NCI-H510A (cell line): ENCODE results near the gene WDFY3.
"Not testable (repeated sequence)": the region's sequence is repeated elsewhere in the genome, so short reads cannot be mapped to it uniquely, and the experiment has no call there.

Experiments used
- DNase-seq: peaks from one replicate; lab custom pipeline; 2025; lab: John Stamatoyannopoulos, UW

WDFY3 gene

GRCh38 chr4:84856468-84857049, 109.9 kb downstream of the WDFY3 start:
- no peak for DNase-seq

- DNase-seq = no peak
These were observed 110.7 kb downstream of the WDFY3 start for GRCh38 chr4:84855774-84856173.

GRCh38 chr4:84852081-84852480, 114.4 kb downstream of the WDFY3 start:
- DNase-seq = peak; percentile 35

- DNase-seq = no peak
These were observed 117.3 kb downstream of the WDFY3 start for GRCh38 chr4:84849051-84849640.

- no peak for DNase-seq
These were observed 118.1 kb downstream of the WDFY3 start for GRCh38 chr4:84848432-84848831.

- DNase-seq = no peak
These were observed 118.5 kb downstream of the WDFY3 start for GRCh38 chr4:84847978-84848377.

GRCh38 chr4:84846985-84847384, 119.5 kb downstream of the WDFY3 start:
- no peak for DNase-seq

- DNase-seq = no peak
These were observed 125.1 kb downstream of the WDFY3 start for GRCh38 chr4:84841435-84841834.

GRCh38 chr4:84837751-84838150, 128.7 kb downstream of the WDFY3 start:
- DNase-seq = no peak

GRCh38 chr4:84829633-84830032, 136.9 kb downstream of the WDFY3 start:
- not testable (repeated sequence) for DNase-seq

- no peak for DNase-seq
These were observed 139.8 kb downstream of the WDFY3 start for GRCh38 chr4:84826681-84827080.

GRCh38 chr4:84825701-84826341, 140.7 kb downstream of the WDFY3 start:
- no peak for DNase-seq

- DNase-seq = no peak
These were observed 145.4 kb downstream of the WDFY3 start for GRCh38 chr4:84821064-84821463.

- no peak for DNase-seq
These were observed 152.3 kb downstream of the WDFY3 start for GRCh38 chr4:84814094-84814750.

- no peak for DNase-seq
These were observed 156.5 kb downstream of the WDFY3 start for GRCh38 chr4:84809946-84810345.

- no peak for DNase-seq
These were observed 158.2 kb downstream of the WDFY3 start for GRCh38 chr4:84808332-84808731.

- not testable (repeated sequence) for DNase-seq
These were observed 159.9 kb downstream of the WDFY3 start for GRCh38 chr4:84806541-84806940.

- no peak for DNase-seq
These were observed 162.4 kb downstream of the WDFY3 start for GRCh38 chr4:84804136-84804535.

GRCh38 chr4:84803720-84804119, 162.8 kb downstream of the WDFY3 start:
- DNase-seq = no peak

GRCh38 chr4:84803116-84803515, 163.4 kb downstream of the WDFY3 start:
- no peak for DNase-seq

- no peak for DNase-seq
These were observed 166.2 kb downstream of the WDFY3 start for GRCh38 chr4:84800256-84800655.

GRCh38 chr4:84799318-84799717, 167.2 kb downstream of the WDFY3 start:
- DNase-seq = no peak

- DNase-seq = no peak
These were observed 170.1 kb downstream of the WDFY3 start for GRCh38 chr4:84796394-84796793.
